NCI-H146 treated with DMSO at 0.1 percent for 48 hours (cell line): ENCODE data around the gene AP5Z1.
A peak's percentile ranks its signal among the peaks of the same experiment; 100 is the strongest.

Experiments used
- DNase-seq: peaks from one replicate; lab custom pipeline; 2025; ENCODE audit not compliant: unreplicated experiment; lab: John Stamatoyannopoulos, UW

The AP5Z1 gene

DNA sequence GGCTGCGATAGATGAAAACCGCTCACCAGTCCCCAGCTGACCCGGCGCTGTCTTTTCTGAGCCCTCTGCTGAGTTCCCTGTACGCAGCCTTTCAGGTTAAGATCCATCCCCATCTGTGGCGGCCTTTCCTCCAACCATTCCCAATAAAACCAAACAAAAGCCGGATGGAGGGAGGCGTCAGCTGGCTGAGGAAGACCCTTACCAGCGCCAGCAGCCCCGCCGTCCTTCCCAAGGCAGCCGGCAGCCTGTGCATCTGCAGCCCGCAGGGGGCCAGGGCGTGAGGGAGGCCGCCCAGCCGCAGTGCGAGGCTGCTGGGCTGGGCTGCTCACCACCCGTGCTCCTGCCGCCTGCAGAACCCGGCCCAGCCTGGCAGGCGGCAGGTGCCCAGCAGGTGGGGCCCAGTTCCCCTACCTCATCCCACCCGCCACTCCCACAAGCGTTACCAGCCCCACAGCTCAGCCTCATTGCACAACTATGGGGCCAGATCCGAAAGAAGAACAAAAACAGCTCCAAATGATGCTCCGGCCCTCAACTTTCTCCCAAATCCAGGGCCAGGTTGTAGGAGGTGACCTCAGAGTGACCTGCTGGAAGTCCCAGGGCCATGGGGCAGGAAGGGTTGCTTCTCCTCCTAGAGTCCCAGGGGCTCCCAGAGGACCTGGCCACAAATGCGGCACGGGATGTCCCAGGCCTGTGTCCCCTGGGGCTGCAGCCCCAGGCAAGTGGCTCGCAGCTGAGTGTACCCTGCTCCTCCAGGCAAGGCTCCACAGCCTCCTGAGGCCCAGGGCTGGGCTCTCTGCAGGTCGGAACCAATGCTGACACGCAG, 62.6 kb downstream of the AP5Z1 start:
- peak; percentile 23 for DNase-seq

DNA sequence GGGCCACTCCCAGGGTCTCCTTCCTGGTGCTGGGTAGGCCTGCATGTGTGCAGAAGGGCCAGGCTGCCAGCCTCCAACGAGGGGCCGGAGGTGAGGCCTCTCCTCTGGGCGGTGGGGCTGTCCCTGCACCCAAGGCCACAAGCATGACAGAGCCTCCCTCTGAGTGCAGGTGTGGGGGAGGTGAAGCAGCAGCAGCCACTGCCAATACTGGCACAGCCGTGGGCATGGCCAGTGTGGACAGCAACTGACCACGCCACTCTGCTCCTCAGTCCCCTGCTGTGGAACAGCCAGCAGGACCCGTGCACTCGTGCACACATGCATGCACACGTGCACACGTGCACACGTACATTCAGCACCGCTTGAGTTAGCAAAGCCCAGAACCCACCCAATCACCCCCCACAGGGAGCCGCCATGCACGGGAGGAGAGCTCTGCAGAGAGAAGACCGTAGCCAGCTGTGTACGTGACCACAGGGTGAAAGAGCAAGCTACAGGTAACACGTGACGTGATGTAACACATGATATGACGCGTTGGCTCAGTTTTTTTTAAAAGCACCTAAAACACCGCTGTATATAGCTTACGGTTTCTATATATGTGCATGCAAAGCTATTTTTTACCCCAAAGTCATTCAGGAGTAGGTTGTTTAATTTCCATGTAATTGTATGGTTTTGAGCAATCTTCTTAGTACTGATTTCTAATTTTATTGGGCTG, 63.4 kb downstream of the AP5Z1 start:
- DNase-seq: no peak

DNA sequence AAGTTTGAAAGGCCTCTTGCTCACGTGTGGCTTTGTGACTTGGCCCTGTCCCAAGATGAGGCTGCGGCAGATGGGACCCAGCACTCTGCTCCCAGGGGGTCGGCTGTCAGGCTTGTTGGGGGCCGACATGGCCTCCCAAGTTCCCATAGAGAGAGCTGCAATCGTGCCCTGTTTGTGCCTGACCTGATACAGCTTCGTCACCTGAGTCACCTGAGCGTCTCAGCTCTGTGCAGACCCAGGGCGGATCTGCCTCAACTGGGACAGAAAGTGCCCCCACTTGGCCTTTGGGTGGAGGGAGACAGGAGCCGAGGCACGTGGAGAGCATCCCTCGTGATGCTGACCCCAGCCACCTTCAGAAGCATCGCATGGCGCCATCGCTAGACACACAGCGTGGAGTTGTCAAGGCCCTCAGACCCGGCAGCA, 64.7 kb downstream of the AP5Z1 start:
- DNase-seq: no peak
